GF-D8 (cell line): ENCODE results near the gene ZNF398.
"Not testable (repeated sequence)": the region's sequence is repeated elsewhere in the genome, so short reads cannot be mapped to it uniquely, and the experiment has no call there.

Experiments
- DNase-seq: peaks from one replicate; lab custom pipeline; 2025; lab: John Stamatoyannopoulos, UW

Gene ZNF398

DNA sequence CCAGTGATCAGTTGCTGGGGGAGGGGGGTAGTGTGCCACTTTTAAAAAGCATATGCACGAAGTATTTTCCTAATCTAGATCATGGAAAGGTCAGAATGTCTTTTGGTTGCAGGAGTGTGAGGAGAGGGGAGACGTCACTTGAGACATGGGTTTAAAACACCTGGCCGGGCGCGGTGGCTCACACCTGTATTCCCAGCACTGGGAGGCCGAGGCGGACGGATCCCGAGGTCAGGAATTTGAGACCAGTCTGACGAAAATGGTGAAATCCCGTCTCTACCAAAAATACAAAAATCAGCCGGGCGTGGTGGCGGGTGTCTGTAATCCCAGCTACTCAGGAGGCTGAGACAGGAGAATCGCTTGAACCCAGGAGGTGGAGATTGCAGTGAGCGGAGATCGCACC, 79.1 kb downstream of the ZNF398 start:
- DNase-seq: not testable (repeated sequence)

DNA sequence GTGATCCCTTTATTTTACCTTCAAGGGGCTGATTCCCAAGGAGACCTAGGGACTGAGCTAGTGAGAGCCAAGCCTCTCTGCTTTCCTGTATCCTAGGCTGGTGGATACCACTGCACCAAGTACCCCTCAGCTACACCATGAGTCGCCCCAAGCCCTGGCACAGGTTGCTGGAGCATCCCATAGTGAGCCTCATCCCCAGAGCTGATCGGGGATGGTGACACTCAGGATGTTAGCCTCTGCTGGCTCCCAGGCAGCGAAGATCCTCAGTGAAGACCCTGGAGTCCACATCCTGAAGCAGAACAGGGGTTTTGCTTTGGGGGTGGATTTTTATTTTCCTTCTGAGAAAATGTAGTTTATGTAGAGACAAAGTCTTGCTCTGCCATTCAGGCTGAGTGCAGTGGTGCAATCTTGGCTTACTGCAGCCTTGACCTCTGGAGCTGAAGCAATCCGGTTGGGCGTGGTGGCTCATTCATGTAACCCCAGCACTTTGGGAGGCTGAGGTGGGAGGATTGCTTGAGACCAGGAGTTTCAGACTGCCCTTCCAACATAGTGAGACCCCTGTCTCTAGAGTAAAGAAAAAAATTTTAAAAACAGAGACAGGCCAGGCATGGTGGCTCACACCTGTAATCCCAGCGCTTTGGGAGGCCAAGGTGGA, 79.7 kb downstream of the ZNF398 start:
- DNase-seq: no peak

DNA sequence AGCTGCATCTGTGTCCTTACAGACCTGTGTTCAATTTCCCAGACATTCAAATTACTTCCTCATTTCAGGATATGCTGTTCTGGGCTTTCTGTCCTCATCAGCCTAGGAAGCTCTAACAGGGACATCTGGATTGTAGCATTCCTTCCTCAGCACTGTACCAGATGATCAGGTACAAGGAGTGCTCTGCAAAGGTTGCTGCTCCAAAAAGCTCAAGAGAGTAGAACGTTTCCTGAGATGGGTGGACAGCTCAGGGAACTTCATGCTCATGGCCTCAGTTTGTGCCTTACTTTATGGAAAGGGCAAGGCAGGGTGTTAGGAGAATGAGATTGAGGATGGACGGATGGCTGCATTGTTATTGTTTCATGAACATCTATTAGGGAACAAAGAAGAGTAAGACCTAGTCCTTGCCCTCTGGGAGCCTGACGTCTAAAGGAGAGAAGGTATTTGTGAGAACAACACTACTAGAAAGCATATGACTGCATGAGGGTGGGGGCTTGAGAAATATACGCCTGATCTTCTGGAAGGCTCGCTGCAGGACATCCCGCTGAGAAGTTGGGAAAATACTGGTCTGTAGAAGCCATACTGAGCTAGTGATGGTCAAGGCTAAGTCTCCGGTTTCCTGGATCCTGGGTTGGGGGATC, 81.7 kb downstream of the ZNF398 start:
- peak; percentile 20 for DNase-seq

DNA sequence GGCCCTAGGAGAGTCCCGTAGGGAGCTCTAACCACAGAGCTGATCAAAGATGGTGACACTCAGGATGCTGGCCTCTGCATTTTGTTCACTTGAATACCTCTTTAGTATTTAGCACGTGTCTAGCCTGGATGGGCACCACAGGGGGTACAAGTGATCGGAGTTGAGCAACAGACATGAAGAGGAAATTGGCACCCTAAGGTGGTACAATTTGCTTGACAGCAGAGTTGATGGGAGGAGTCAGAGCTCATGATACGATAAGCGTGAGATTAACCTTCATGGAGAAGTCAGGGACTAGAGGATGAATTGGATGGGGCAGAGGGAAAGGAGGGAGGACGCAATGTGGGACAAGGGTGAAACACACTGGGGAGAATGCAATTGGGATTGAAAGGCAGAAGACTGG, 82.3 kb downstream of the ZNF398 start:
- DNase-seq: no peak

DNA sequence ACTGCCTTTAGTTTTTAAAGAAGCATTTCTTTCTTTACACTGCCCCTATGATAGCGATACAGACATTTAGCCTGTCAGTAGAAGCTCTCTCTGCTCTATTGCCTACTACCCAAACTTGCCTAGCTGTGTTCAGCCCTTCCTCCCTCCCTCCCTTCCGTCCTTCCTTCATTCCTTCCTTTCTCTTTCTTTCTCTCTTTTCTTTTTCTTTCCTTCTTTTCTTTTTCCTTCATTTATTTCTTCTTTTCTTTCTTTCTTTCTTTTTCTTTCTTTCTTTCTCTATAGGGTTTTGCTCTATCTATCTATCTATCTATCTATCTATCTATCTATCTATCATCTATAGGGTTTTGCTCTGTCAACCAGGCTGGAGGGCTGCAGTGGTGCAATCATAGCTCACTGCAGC, 85.1 kb downstream of the ZNF398 start:
- DNase-seq: no peak
